HG03064 (cell line): ENCODE results near the gene ZIC5.
"Not testable (repeated sequence)": the region's sequence is repeated elsewhere in the genome, so short reads cannot be mapped to it uniquely, and the experiment has no call there.

ENCODE experiments used
- ATAC-seq: cut with Tn5 transposase; IDR thresholded peaks from one replicate; pipeline ENCODE4 v1.9.1; 2021; ENCODE audit warnings: low read depth; ENCODE audit not compliant: unreplicated experiment

The ZIC5 gene

GRCh38 chr13:99961636-99962035 lies 9.9 kb downstream of the ZIC5 start:
- ATAC-seq: no peak

DNA sequence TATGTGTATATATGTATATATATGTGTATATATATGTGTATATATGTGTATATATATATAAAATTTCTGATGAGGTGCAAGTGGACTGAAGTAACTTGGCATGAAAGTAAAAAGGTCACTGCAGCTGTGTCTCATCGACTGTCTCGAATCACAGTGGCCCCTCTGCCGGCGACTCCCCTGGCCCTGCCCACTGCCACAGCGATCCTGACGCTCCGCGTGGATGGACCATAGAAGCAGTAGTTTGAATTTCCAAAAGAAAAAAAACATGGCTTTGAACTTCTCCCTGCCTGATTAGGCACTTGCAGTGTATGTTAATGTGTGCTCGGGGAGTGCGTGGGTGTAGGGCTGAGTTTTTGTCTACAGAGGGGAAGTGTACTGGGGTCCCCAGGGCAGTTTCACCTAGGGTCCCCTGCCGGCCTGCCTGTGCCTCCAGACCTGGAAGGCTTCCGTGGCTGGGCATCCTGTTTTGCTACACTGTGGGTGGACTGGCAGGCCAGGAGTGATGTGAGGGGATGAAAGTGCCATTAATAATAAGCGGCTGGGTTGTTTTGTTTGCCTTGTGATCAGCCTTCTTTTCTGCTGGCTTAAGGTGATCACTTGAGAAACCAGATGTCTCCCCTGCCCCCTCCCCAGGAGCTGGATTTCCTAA lies 10.8 kb downstream of the ZIC5 start:
- no peak for ATAC-seq

- no peak for ATAC-seq
These were observed 11.9 kb downstream of the ZIC5 start for GRCh38 chr13:99959540-99960230.

- ATAC-seq: no peak
These were observed 12.4 kb downstream of the ZIC5 start for GRCh38 chr13:99959127-99959539.

DNA sequence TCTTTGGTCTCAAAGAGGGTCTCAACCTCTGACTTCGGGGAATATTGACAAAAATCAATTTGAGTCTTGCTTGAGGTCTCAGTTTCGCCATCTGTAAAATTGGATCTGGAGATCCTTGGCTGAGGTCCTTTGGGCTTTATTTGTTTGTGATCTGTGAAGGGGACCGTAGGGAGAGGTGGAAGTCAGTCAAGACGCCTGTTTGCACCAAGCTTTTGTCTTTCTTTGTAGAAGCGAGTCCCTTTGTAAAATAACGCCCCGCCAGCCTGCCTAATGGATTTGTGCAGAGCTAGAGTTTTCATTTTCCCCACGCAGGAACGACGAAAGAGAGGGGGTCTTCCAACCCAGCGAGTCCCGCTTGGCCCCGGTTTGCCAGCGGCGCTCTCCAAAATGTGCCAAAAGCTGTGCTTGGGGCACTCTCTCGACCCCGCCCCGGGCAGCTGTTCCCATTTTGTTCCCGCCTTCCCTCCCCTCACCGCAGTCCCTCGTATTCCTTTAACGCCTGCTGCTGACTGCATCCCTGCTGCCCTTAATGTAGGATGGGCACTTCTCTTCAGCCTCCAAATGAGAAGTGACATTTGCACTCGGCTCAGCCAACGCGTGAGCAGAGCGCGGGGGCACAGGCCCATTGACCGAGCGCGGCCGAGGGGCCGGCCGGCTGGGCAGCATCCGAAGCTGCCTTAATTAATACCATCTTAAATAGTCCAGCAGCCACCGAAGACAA lies 13.0 kb downstream of the ZIC5 start:
- ATAC-seq: no peak

DNA sequence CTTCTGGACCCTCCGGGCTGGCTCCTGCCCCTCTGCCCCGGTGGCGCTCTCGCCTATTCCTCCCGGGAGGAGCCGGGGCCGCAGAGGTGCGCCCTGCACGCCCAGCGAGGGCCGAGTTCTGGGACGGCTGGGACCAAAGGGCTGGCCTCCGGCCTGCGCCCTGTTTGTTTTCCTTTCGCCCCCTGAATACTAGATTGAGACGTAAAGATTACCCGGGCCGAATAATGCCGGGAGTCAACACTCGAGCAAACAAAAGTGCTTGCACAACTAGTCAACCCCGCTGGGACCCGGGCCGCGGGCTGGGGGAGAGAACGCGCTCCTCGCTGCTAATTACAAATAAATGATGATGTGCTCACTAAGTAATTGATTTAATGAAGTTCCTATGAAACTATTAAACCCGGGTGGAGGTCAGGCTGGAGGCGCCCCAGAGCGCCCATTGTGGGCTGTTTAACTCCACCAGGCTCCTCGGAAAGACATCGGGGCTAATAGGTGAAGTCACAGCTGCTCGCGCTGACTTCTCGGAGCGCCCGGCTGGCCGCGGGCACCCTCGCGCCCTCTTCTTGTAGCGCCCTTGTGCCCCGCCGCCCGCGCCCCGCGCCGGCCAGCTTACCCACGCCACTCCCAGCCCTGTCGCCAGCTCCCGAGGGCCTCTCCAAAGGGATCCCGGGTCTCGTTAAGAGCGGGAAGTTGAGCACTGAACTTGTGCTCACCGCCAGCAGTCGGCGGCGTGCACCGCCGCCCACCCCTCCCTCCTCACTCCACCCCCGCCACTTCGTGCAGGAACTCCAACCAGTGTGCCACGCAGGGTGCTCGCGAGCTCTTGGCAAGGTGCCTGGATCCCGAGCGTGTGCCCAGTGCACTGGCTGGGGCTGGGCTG lies 14.9 kb downstream of the ZIC5 start:
- ATAC-seq: no peak

- no peak for ATAC-seq
These were observed 15.7 kb downstream of the ZIC5 start for GRCh38 chr13:99955747-99956472.

DNA sequence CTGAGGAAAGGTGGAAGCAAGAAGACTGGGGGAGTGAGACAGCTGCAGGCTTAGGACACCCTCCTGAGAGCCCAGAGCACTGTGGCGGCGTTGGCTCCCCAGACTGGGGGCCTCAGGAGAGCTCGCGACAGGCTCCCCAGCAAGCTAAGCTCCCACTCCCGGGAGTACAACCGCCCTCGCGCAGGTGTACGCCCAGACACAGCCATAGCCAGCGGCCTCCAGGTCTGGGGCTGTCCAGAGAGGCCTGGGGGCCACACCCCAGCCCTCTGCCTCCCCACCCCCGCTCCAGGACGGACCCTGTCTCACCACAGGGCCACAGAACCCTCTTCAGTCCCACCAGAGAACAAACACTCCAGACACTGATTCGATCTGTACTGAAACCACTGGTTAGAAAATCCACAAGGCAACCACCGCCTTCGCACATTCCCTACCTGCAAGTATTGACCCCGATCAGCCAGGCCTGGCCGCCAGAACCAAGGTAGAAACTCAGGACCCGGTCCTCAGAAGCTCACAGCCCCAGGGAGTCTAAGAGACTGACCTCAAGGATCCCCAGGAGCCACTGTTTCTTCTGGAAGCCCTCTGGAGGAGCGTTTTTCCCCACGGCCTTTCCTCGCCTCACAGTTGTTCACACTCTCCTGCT lies 16.3 kb downstream of the ZIC5 start:
- no peak for ATAC-seq

DNA sequence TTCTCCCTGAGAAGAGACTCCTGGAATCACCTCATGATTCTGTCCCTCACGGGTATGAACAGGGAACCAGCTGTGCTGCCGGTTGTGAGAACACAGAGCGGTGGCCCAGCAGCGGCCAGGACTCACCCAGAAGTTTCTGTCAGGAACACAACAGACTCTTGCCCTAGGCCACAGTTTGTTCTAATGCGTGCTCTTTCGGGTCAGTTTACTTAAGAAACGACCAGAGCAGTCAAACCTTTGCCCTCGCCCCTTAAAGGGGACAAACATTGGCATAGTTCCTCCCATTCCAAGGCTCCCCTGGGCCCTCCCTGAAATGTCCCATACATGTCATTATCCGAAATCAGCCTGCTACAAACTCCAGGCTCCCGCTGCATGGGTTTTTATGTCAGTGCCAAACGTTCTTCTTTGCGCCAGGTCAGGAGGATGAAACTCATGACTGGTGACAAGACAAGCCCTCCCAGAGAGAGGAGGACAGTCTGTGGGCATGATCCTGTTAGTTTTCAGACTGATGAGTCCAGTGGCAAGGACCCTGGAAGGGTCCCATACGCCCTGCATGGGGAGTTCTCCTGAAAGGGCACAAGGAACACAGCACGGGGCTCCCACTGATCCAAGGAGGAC lies 18.3 kb downstream of the ZIC5 start:
- ATAC-seq: no peak

DNA sequence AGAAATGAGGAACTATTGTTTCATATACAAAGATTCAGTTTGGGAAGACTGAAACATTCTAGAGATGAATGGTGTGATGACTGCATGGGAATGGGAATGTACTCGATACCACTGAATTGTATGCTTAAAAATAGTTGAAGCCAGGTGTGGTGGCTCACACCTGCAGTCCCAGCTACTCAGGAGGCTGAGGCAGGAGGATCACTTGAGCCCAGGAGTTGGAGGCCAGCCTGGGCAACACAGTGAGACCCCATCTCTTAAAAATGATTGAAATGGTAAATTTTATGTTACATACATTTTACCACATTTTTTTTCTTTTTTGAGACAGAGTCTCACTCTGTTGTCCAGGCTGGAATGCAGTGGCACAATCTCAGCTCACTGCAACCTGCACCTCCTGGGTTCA lies 19.9 kb downstream of the ZIC5 start:
- ATAC-seq: not testable (repeated sequence)

DNA sequence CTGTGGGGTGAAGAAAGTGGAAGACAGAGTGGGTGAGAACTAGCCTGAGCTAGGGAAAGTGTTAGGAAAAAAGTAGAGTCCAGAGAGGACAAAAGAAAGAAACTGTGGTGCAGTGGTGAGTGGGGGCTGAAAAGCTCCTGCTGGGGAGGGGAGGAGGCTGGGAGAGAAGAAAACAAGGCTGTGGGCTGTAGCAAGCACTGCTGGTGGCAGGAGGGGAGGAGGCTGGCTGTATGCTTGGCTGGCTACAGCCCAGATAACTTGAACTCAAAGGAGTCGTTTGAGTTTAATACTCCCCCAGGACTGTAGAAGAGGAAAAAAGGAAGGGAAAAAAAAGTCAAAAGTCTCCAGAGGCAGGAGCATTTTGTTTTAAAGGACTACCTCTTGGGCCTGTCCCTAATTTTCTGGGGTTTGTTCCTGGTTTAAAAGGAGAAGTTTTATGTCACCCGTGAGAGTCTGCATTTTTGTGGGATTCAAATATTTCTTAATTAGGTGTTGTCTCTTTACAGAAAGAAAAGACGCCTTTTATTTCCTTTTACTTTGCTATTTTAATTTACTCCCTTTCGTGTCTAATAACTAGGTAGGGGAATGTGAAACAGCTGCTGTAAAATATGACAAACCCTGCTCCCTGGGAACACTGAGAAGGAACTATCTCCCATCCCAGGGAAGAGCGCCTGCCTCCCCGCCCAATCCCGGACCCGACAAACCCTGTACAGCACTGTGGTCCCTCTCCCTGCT lies 21.7 kb downstream of the ZIC5 start:
- ATAC-seq: no peak

GRCh38 chr13:99948907-99949678 lies 22.5 kb downstream of the ZIC5 start:
- ATAC-seq: no peak

DNA sequence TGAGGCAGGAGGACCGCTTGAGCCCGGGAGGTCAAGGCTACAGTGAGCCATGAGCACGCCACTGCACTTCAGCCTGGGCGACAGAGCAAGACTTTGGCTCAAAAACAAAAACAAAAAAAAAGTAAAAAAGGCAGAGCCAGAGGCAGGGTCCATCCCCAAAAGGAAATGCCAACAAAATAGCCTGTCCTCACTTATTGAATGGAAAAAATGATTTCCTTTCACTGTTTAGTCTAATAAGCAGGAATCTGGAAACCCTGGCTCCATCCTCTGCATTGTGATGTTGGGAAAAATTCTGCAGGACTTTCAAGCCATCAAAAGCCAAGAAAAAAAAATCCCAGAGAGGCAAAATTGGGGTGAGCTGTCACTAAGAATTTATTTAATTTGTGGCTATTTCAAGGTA lies 23.2 kb downstream of the ZIC5 start:
- no peak for ATAC-seq

GRCh38 chr13:99947666-99948065 lies 23.9 kb downstream of the ZIC5 start:
- no peak for ATAC-seq

GRCh38 chr13:99945515-99945914 lies 26.1 kb downstream of the ZIC5 start:
- not testable (repeated sequence) for ATAC-seq

GRCh38 chr13:99944606-99945005 lies 27.0 kb downstream of the ZIC5 start:
- no peak for ATAC-seq

DNA sequence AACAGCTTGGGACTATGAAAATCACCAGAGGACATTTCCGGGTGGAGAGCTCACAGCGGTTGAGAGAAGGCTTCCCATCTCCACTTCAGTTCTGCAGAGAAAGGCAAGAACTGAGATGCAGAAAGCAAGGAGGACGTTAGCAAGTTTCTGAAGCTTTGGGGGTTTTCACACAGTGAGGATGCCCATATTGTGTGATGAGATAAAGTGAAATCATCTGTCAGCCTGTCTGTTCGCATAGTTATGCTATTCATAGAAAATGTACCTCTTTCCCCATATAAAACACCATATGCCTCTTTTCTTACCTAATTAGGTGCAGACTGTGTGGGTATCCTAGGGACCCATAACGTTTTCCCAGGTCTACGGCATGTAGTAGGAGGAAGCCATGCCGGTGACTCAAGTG lies 27.5 kb downstream of the ZIC5 start:
- no peak for ATAC-seq

- no peak for ATAC-seq
These were observed 29.7 kb downstream of the ZIC5 start for GRCh38 chr13:99941911-99942310.
